Suppressor macrophage treated with lipopolysaccharide for 4 hours (primary cell): ENCODE results near the gene ZNF211.
A peak's percentile ranks its signal among the peaks of the same experiment; 100 is the strongest.

Experiments used
- DNase-seq: peaks from one replicate; pipeline ENCODE4 v3.0.0-alpha.2; 2020

ZNF211 gene

DNA sequence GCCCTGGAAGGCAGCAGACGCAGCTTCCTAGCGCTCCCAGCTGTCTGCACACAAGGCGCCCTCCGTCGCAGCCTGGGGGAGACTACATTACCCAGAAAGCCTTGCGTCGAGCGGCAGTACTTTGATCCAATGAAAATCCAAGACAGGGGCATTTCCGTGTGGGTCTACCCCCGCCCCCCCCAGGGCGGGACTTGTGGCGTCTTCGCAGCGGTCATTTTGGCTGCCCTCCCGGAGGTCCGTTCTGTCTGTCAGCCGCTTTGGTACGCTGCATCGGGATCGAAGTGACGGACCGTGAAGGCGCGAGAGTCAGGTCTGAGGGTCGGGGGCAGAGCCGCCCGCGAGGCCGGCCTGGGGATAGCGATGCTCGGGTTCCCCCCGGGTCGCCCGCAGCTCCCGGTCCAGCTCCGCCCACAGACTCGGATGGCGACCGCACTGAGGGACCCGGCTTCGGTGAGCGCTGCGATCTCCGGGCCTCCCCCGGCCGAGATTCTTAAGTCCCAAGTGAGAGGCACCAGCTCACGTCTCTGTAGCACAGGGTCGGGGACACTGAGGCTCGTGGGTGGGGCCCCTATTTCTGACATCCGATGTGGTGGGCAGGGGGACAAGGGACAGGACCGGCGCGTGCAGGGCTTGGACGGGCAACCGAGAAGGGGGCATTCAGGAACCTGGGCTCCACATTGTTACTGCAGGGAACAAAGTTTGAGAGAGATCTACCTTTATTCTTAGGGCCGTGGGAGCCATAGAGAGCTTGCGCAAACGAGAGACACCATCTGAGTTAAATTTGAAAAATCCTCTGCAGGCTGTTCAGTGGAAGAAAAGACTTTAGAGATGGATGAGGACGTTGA, at the start of gene ZNF211:
ZNF211 (plus strand) TSS at position 182 of the 845 bp plus-strand sequence; CDS start at position 361, 179 bp downstream.
- DNase-seq = peak; percentile 95

GRCh38 chr19:57583521-57584416, 49.2 kb upstream of the ZNF211 start, which contains the start of gene ZIK1:
ZIK1 (plus strand) TSS chr19:57584145; CDS start chr19:57584357, 212 bp downstream.
- DNase-seq = peak; percentile 91

DNA sequence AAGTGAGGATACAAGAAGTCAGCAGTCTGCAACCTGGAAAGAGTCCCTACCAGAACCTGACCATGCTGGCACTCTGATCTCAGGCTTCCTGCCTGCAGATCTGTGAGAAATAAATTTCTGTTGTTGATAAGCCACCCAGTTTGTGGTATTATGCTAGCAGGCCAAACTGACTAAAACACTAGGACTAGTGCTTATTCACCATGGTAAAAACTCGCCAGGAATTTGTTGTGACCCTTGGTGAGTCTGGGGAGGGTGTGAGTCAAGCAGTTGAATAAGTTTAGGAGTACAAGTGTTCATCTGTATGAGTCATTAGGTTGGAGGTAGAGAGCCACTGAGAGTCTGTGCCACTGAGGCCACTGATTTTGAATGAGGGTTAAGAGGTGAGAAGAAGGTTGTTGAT, 45.4 kb upstream of the ZNF211 start:
- DNase-seq = no peak

DNA sequence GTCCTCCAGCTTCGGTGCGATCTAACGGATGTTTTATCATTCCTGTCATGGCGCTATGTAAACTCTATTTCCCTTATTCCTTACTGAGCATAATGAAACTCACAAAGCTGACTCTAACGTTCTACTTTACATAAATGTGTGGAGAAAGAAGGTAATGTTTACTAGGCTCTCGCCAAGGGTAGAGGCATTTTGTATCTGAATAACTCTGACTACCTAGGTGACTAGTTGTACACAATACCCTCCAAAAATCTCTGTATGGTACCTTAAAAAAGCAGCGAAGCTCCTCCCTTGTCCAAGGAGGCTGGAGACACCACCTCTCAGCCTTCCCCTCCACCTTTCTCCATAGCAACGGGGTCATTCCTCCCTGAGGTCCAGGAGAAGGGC, 33.6 kb upstream of the ZNF211 start:
- DNase-seq = no peak

DNA sequence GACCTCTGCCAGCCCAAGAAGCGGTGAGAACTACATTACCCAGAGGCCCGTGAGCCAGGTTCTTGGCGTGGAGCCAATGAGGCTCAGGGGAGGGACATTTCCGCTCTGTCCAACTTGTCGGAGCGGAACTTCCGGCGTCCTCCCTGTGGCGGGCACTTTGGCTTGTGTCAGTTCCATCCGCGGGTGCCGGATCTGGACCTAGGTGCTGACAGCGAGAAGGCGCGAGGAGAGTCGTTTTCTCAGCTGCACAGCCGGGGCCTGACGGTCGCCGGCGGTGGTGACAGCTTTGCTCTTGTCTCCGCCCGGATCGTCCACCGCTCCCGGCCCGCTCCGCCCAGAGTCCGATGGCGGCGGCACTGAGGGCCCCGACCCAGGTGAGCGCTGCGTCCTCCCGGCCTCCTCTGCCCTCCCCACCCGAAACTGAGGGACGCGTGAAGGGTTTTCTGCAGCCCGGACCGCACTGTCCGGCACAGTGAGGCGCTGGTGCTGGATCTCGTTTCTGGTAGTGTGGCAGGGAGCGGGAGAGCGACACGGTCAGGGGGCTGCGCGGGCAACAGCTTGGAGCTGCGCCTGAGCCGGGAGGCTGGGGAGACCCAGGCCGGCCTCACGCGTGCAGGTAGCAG, 33.1 kb upstream of the ZNF211 start, which contains the start of gene ZNF530:
ZNF530 (plus strand) TSS at position 125 of the 623 bp plus-strand sequence. CDS start 4,461 bp downstream, outside the sequence.
- DNase-seq = peak; percentile 96

- DNase-seq = no peak
These were observed 26.0 kb upstream of the ZNF211 start for GRCh38 chr19:57606931-57607330.

- no peak for DNase-seq
These were observed 21.9 kb upstream of the ZNF211 start for GRCh38 chr19:57611113-57611512.

DNA sequence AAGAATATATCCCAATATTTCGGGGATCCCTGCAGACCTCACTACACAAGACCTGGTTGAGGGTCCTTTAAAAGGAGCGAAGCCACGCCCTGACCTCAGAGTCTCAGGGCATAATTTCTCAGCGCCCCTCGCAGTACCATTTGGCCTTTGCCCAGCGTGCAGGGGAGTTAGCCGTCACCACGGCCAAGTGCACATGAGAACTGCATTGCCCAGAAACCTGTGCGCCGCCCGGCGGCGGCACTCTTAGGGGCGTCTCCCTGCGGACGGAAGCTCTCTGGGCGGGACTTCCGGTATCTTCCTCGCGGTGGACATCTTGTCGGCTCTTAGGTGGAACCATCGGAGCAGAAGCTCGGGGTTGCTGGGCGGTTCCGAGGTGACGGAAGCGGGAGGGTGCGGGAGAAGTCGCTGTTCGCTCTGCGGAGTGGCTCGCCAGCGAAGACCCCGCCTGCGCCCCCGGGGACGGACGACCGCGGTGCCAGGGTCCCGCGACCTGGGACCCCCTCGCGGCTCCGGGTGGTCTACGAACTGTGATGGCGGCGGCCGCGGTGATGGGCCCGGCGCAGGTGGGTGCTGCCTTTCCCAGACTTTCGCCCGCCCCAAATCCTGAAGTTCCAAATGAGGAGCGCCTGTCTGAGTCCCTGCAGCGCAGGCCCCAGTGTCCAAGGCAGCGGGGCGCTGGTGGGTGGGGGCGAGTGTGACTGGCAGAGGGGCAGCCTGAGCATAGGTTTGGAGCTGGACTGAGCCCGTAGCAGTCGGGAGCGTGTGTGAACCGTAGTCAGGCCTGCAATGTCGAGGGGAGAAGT, 18.8 kb upstream of the ZNF211 start, which contains the start of gene ZNF134:
ZNF134 (plus strand) TSS at position 302 of the 803 bp plus-strand sequence. CDS start 5,227 bp downstream, outside the sequence.
- DNase-seq = peak; percentile 94

GRCh38 chr19:57615346-57615745, 17.6 kb upstream of the ZNF211 start:
- DNase-seq = no peak

DNA sequence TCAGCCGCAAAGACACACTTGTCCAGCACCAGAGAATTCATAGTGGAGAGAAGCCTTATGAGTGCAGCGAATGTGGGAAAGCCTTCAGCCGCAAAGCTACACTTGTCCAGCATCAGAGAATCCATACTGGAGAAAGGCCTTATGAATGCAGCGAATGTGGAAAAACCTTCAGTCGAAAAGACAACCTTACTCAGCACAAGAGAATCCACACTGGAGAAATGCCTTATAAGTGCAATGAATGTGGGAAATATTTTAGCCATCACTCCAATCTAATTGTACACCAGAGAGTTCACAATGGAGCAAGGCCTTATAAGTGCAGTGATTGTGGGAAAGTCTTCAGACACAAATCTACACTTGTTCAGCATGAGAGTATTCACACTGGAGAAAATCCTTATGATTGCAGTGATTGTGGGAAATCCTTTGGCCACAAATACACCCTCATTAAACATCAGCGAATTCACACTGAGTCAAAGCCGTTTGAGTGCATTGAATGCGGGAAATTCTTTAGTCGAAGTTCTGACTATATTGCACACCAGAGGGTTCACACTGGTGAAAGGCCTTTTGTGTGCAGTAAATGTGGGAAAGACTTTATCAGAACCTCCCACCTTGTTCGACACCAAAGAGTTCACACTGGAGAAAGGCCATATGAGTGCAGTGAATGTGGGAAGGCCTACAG, 12.2 kb upstream of the ZNF211 start:
- DNase-seq = no peak

GRCh38 chr19:57623091-57623490, 9.9 kb upstream of the ZNF211 start:
- DNase-seq = no peak

- DNase-seq = no peak
These were observed 814 bp downstream of the ZNF211 start for GRCh38 chr19:57633832-57634131.

GRCh38 chr19:57637379-57637778, 4.4 kb downstream of the ZNF211 start:
- DNase-seq = no peak

DNA sequence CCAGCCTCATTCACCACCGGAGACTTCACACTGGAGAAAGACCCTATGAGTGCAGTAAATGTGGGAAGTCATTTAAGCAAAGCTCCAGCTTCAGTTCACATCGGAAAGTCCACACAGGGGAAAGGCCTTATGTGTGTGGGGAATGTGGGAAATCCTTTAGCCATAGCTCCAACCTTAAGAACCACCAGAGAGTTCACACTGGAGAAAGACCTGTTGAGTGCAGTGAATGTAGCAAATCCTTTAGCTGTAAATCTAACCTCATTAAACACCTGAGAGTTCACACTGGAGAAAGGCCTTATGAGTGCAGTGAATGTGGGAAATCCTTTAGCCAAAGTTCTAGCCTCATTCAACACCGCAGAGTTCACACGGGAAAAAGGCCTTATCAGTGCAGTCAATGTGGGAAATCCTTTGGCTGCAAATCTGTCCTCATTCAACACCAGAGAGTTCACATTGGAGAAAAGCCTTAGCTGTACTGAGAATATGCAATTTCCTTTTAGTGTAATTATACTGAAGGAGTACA, 8.8 kb downstream of the ZNF211 start:
- no peak for DNase-seq

DNA sequence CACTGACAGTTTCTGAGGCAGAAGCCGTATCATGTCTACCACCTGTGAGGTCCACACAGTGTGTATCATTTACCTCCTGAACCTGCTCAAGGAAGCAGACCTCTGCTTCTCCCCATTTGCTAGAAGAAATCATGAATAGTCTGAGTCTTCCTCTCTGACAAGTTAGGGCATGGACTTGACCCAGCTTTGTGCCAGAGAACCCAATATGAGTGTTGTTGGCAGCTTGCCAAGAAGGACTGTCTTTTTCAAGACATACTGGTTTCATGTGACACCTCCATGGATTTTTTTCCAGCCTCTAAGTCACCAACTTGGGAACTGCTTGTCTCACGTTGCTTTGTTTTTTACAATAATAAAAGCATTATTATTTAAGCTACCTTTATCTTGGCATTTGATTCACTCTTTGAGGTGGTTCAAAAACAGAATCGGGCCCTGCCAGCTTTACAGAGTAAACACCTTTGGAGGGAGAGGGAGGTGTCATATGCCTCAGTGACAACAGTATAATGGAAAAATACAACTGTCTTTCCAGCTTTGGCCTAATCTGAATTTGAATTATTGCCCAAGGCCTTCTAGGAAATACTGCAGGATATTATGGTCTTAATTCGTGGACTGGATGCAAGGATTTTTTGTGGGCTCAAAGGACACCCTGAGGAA, 9.6 kb downstream of the ZNF211 start:
- no peak for DNase-seq

GRCh38 chr19:57643734-57644133, 10.8 kb downstream of the ZNF211 start:
- no peak for DNase-seq

DNA sequence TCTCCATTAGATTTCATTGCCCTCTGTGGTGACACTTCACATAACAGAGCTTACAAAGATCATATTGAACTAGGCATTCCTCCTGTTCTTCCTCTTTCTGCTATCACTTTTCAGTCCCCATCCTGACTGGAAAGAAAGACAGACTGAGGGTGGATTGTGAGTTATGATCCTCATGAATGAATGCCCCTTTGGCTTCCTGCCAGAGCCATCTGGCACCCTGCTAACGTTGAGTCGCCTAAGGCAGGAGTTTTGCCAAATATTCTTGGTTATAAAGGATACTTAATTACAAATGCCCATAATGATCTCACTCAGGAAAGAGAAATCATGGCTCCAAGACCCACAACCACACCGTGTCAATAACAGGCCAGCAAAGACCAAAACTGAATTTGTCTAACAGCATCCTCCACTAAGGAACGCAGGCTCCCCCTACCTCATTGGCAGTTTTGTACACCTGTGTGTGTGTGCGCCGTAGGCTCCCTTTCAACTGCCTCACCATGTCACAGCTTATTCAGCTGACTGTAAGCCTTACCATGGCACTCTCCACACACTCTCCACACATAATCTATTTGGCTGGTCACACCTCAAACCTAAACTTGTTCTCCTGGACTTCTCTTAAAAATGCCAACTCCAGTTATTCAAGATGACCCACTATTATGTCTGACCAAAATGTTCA, 15.5 kb downstream of the ZNF211 start:
- DNase-seq = no peak

GRCh38 chr19:57651654-57651996, 18.7 kb downstream of the ZNF211 start:
- no peak for DNase-seq

GRCh38 chr19:57653689-57654088, 20.7 kb downstream of the ZNF211 start:
- DNase-seq = no peak

DNA sequence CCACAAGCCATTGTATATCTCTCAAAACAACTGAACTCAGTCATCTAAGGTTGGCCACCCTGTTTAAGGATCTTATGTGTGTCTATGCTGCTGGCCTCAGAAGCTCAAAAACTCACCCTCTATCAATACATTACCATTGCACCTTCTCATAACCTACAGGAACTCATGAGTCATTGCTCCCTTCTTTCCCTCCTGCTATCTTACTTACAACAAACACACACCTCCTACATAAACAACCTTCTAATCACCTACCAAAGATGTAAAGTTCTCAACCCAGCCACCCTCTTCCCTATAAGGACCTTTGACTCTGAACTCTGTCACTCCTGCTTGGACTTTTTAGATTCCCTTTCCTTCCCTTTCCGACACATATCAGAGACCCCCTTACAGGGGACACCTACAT, 22.5 kb downstream of the ZNF211 start:
- no peak for DNase-seq
